K562 (cell line): ENCODE results near the gene MAN2A1. TPM values are rescaled to one million over a fixed set of nuclear protein-coding genes. Genes with fewer than 3 reads are reported as not detected.
A peak's percentile ranks its signal among the peaks of the same experiment; 100 is the strongest.

Experiments used
- ATAC-seq: fragments of 200-7000 bp; cut with Tn5 transposase; 3 replicates; pipeline ENCODE4 v1.9.1; 2020; ENCODE audit warnings: moderate library complexity
- BruUV-seq: library from RNA; stranded (reverse); fragments of 400-500 nt; replicated peaks from 2 replicates; lab custom pipeline; 2021; lab: Mats Ljungman, UMichigan
- CTCF ChIA-PET: fragments of 300-600 bp; formaldehyde crosslinking; extraction: SDS; loops from one replicate; lab custom pipeline; 2021; ENCODE audit warnings: low intra/inter-chr PET ratio; lab: Yijun Ruan, JAX
- POLR2A ChIA-PET: fragments of 300-600, 350-650 bp; sonication (Branson Sonifier 250); formaldehyde crosslinking; extraction: SDS; loops from one replicate; lab custom pipeline; 2021; ENCODE audit warnings: antibody characterized with exemption, inconsistent platforms; lab: Yijun Ruan, JAX
- DNase-seq, 4 experiments: peaks; one replicate each; pipeline versions ENCODE4 v3.0.0 to v3.0.0-alpha.2; 2011 to 2018; ENCODE audit warnings: low spot score in 3 of 4, mixed read lengths in 3 of 4; ENCODE audit errors: extremely low read depth in 1 of 4
- FAIRE-seq: peaks from 2 replicates; lab custom pipeline; 2011; peaks lifted over from hg19 to GRCh38; lab: Jason Lieb, UNC
- H2AFZ ChIP-seq: 2 replicates; pipeline ENCODE4 v1.6.0; 2011; ENCODE audit warnings: low read depth, low read length, control low read depth, inconsistent platforms
- H3K27ac ChIP-seq: fragments of 200-600 bp; 3 replicates; pipeline ENCODE4 v1.8.0; 2011; ENCODE audit warnings: low read depth, mild to moderate bottlenecking, control low read depth, inconsistent platforms, low read length, moderate library complexity, mixed read lengths; ENCODE audit errors: extremely low read depth
- H3K27me3 ChIP-seq, 2 experiments: fragments of 300-600 bp in 1 of 2; 2 replicates in 1 of 2; 3 replicates in 1 of 2; pipeline versions ENCODE4 v1.6.0 to v1.8.0; 2011; ENCODE audit warnings: inconsistent platforms in 2 of 2, low read length in 2 of 2, mild to moderate bottlenecking in 1 of 2, mixed read lengths in 1 of 2, moderate library complexity in 1 of 2; ENCODE audit not compliant: control insufficient read depth in 2 of 2, insufficient read depth in 2 of 2
- H3K36me3 ChIP-seq: fragments of 300-600 bp; 3 replicates; pipeline ENCODE4 v1.8.0; 2011; ENCODE audit warnings: mild to moderate bottlenecking, low read length, inconsistent platforms; ENCODE audit not compliant: control insufficient read depth, insufficient read depth
- H3K4me1 ChIP-seq, 2 experiments: fragments of 200-600 bp in 1 of 2; replicated peaks in 1 of 2; 2 replicates in 1 of 2; 3 replicates in 1 of 2; pipeline versions ENCODE4 v1.5.1 to v1.8.0; 2011; ENCODE audit warnings: inconsistent platforms in 2 of 2, low read length in 2 of 2, mild to moderate bottlenecking in 1 of 2, mixed read lengths in 1 of 2, moderate library complexity in 1 of 2; ENCODE audit not compliant: control insufficient read depth in 2 of 2, insufficient read depth in 2 of 2
- H3K4me2 ChIP-seq: 2 replicates; pipeline ENCODE4 v1.6.1; 2011; ENCODE audit warnings: low read length, control low read depth, inconsistent platforms, mixed read lengths; ENCODE audit not compliant: insufficient read depth
- H3K4me3 ChIP-seq: fragments of 200-600 bp; sonication (generic), shearing (Covaris generic); 2 replicates; pipeline ENCODE4 v1.5.1; 2016; ENCODE audit warnings: control low read depth, inconsistent platforms
- H3K79me2 ChIP-seq: fragments of 200-600 bp; 3 replicates; pipeline ENCODE4 v1.8.0; 2011; ENCODE audit warnings: low read length, inconsistent platforms; ENCODE audit not compliant: control insufficient read depth, insufficient read depth
- H3K9ac ChIP-seq, 2 experiments: 2 replicates each; pipeline versions ENCODE4 v1.6.0 to v1.6.1; 2011; ENCODE audit warnings: low read depth in 2 of 2, low read length in 2 of 2, control low read depth in 1 of 2, inconsistent platforms in 1 of 2, mild to moderate bottlenecking in 1 of 2, mixed read lengths in 1 of 2; ENCODE audit not compliant: insufficient read depth in 1 of 2
- H3K9me1 ChIP-seq: one replicate; pipeline ENCODE4 v1.6.0; 2011; ENCODE audit warnings: inconsistent platforms, mild to moderate bottlenecking, low read length, moderate library complexity; ENCODE audit not compliant: control insufficient read depth, insufficient read depth
- H3K9me3 ChIP-seq: replicated peaks from 2 replicates; pipeline ENCODE4 v1.5.1; 2011; ENCODE audit warnings: low read depth, low read length, inconsistent platforms; ENCODE audit not compliant: control insufficient read depth, insufficient read depth
- H4K20me1 ChIP-seq: replicated peaks from 2 replicates; pipeline ENCODE4 v1.6.1; 2011; ENCODE audit warnings: low read length, inconsistent platforms, mixed read lengths; ENCODE audit not compliant: control insufficient read depth, insufficient read depth
- BRD9 ChIP-seq: fragments of 450-650 bp; IDR thresholded peaks from 2 replicates; pipeline ENCODE4 v1.6.1; 2018; ENCODE audit warnings: low read depth; ENCODE audit not compliant: partially characterized antibody
- MAZ ChIP-seq, 2 experiments: fragments of 450-650 bp in 1 of 2; sonication (generic) in 1 of 2; formaldehyde crosslinking; IDR thresholded peaks in 1 of 2; conservative IDR thresholded peaks in 1 of 2; 2 replicates each; pipeline versions ENCODE4 v1.4.0 to v1.5.0; 2020; ENCODE audit warnings: mild to moderate bottlenecking in 1 of 2, missing genetic modification reagents in 1 of 2
- NR1H2 ChIP-seq: sonication (generic); formaldehyde crosslinking; IDR thresholded peaks from 2 replicates; pipeline ENCODE4 v1.4.0; 2020; ENCODE audit warnings: mild to moderate bottlenecking, missing genetic modification reagents
- PYGO2 ChIP-seq: fragments of 450-650 bp; IDR thresholded peaks from 2 replicates; pipeline ENCODE4 v1.6.1; 2016; ENCODE audit warnings: mild to moderate bottlenecking, missing genetic modification characterization, moderate library complexity, missing compliant biosample characterization
- TRIM24 ChIP-seq, 2 experiments: fragments of 450-650 bp; IDR thresholded peaks; 2 replicates each; pipeline ENCODE4 v1.6.1; 2016
- WGBS: fragments of 100-300 bp; shearing (Covaris generic); methylation state at CpG from one replicate; pipeline ENCODE4 v1.1.6; 2016; ENCODE audit warnings: low coverage, mixed read lengths; ENCODE audit not compliant: insufficient coverage; ENCODE audit errors: missing lambda C conversion rate; 5-methylcytosine and 5-hydroxymethylcytosine counted together
- in situ Hi-C: fragments of 300-500 bp; cut with MboI; formaldehyde crosslinking; loops from 4 replicates; pipeline ENCODE4 v1.15.0; 2018; ENCODE audit warnings: inconsistent platforms, mixed read lengths
- intact Hi-C: fragments of 100-400 bp; cut with micrococcal nuclease; formaldehyde crosslinking; loops from 2 replicates; pipeline ENCODE4 v1.14.2; 2022
- polyA plus RNA-seq, 8 experiments: library from polyadenylated mRNA; depleted of rRNA in 4 of 8; stranded (reverse) in 5 of 8; unstranded in 3 of 8; fragments of >200 nt; fragmentation: Nextera tagmentation in 2 of 8; fragmentation: Illumina TruSeq in 1 of 8; extraction: Ambion mirVana in 2 of 8; extraction: Trizol in 1 of 8; gene quantifications; 2 replicates each; pipeline versions ENCODE4 v1.2.1 to v1.2.3, GENCODE V29; 2011 to 2014; ENCODE audit warnings: inconsistent platforms in 1 of 8, missing spikeins in 1 of 8
- total RNA-seq, 7 experiments: library from RNA; depleted of rRNA in 6 of 7; stranded (reverse); fragments of >200 nt in 6 of 7; fragmentation: Illumina TruSeq in 2 of 7; extraction: Trizol in 2 of 7; gene quantifications; 2 replicates each; pipeline versions ENCODE4 v1.2.1 to v1.2.3, GENCODE V29; 2011 to 2021; ENCODE audit warnings: low replicate concordance in 1 of 7
- TF ChIP-seq, protein P1 (sequence below): fragments of 450-650 bp; formaldehyde crosslinking; IDR thresholded peaks from 2 replicates; pipeline ENCODE4 v1.4.0; 2022; ENCODE audit warnings: mild to moderate bottlenecking, moderate library complexity
- TF ChIP-seq, protein P2 (sequence below): fragments of 450-650 bp; IDR thresholded peaks from 2 replicates; pipeline ENCODE4 v1.6.1; 2016; ENCODE audit warnings: low read depth, mild to moderate bottlenecking, moderate library complexity
- TF ChIP-seq, protein P3 (sequence below): IDR thresholded peaks from 2 replicates; pipeline ENCODE4 v1.6.1; 2011; ENCODE audit not compliant: insufficient read length; ENCODE audit errors: extremely low read depth

Gene MAN2A1
- total and polyA plus RNA-seq, 9 of the 15 experiments (the other 6 are each of a cell fraction or from before 2014, with no cell fraction given): 5.2 to 32.0 (median 19.8) TPM

DNA sequence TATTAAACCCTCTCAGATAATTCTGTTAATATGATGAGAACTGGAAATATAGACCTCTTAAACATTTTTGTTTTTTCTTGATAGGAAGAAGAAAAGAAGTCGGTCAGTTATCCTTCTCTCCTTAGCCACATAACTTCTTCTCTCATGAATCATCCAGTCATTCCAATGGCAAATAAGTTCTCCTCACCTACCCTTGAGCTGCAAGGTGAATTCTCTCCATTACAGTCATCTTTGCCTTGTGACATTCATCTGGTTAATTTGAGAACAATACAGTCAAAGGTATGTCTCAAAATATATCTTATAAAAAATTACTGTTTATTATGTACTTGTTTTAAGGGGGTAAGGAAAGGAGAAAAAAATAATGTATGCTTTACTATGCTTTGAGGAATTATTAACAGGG is 165.3 kb downstream of the MAN2A1 start:
- intact Hi-C loops (no loop called here), in situ Hi-C loops (no loop called here)
- H3K4me2 ChIP-seq: no peak overlapping the region
- no peaks in the 10 kb centered on the region for H3K4me1 ChIP-seq
- H3K79me2 ChIP-seq: no peaks in the 10 kb centered on the region
- H3K9me1 ChIP-seq: no peaks in the 10 kb centered on the region
- ChIA-PET POLR2A (no interaction called here), CTCF (no interaction called here)
- H3K27me3 ChIP-seq: no peaks in the 10 kb centered on the region
- no peak overlapping the region for H2AFZ ChIP-seq
- peak; percentile 76 for FAIRE-seq
- H3K36me3 ChIP-seq: peaks cover 48% of the 10 kb centered on the region; the same call in 2 of the 3 replicates
- DNase-seq: no peak
- no peak overlapping the region for H3K27ac ChIP-seq
- no TSS peak for BruUV-seq
- H4K20me1 ChIP-seq: no peaks in the 10 kb centered on the region
- ATAC-seq: no peak
- H3K4me3 ChIP-seq: no peak overlapping the region
- TF ChIP-seq, protein P1, sequence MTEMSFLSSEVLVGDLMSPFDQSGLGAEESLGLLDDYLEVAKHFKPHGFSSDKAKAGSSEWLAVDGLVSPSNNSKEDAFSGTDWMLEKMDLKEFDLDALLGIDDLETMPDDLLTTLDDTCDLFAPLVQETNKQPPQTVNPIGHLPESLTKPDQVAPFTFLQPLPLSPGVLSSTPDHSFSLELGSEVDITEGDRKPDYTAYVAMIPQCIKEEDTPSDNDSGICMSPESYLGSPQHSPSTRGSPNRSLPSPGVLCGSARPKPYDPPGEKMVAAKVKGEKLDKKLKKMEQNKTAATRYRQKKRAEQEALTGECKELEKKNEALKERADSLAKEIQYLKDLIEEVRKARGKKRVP (CRISPR knock-in tag): no peak
- TF ChIP-seq BRD9 (no peak), MAZ (CRISPR knock-in tag; conservative IDR thresholded peaks at IDR 0.05 in 1 of 2, IDR thresholded peaks at IDR 0.05 in 1 of 2) (no peak), TRIM24 (IDR thresholded peaks at IDR 0.05) (no peak), PYGO2 (no peak), NR1H2 (CRISPR knock-in tag) (no peak)
- TF ChIP-seq, protein P2, sequence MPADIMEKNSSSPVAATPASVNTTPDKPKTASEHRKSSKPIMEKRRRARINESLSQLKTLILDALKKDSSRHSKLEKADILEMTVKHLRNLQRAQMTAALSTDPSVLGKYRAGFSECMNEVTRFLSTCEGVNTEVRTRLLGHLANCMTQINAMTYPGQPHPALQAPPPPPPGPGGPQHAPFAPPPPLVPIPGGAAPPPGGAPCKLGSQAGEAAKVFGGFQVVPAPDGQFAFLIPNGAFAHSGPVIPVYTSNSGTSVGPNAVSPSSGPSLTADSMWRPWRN: no peak
- TF ChIP-seq, protein P3, sequence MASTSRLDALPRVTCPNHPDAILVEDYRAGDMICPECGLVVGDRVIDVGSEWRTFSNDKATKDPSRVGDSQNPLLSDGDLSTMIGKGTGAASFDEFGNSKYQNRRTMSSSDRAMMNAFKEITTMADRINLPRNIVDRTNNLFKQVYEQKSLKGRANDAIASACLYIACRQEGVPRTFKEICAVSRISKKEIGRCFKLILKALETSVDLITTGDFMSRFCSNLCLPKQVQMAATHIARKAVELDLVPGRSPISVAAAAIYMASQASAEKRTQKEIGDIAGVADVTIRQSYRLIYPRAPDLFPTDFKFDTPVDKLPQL: no peak
- WGBS: 100% methylated on average over 1 of the region's 1 CpG
- no peaks in the 10 kb centered on the region for H3K9me3 ChIP-seq
- H3K9ac ChIP-seq: no peak overlapping the region
